WTC11 (cell line): ENCODE data around the gene CCDC69. TPM values are rescaled to one million over a fixed set of nuclear protein-coding genes. Genes with fewer than 3 reads are reported as not detected.
A peak's percentile ranks its signal among the peaks of the same experiment; 100 is the strongest.

Experiments used
- ATF2 ChIP-seq: sonication (generic); formaldehyde crosslinking; IDR thresholded peaks from 2 replicates; pipeline ENCODE4 v1.8.1; 2022; ENCODE audit warnings: low read depth, missing genetic modification reagents, borderline replicate concordance
- E2F5 ChIP-seq: sonication (generic); formaldehyde crosslinking; IDR thresholded peaks from 2 replicates; pipeline ENCODE4 v1.8.1; 2022; ENCODE audit warnings: mild to moderate bottlenecking, moderate library complexity, missing genetic modification reagents
- ETV6 ChIP-seq: sonication (generic); formaldehyde crosslinking; IDR thresholded peaks from 2 replicates; pipeline ENCODE4 v1.8.1; 2022; ENCODE audit warnings: mild to moderate bottlenecking, missing genetic modification reagents
- FOXJ3 ChIP-seq: sonication (generic); formaldehyde crosslinking; IDR thresholded peaks from 2 replicates; pipeline ENCODE4 v1.9.0; 2021; ENCODE audit warnings: missing genetic modification reagents, mild to moderate bottlenecking, borderline replicate concordance
- FOXP1 ChIP-seq: sonication (generic); formaldehyde crosslinking; IDR thresholded peaks from 2 replicates; pipeline ENCODE4 v1.8.0; 2022; ENCODE audit warnings: missing genetic modification reagents, mild to moderate bottlenecking, moderate library complexity, borderline replicate concordance
- FOXP4 ChIP-seq: sonication (generic); formaldehyde crosslinking; IDR thresholded peaks from 2 replicates; pipeline ENCODE4 v1.8.0; 2022; ENCODE audit warnings: mild to moderate bottlenecking, missing genetic modification reagents
- GABPB1 ChIP-seq: sonication (generic); formaldehyde crosslinking; IDR thresholded peaks from 2 replicates; pipeline ENCODE4 v1.8.1; 2023; ENCODE audit warnings: mild to moderate bottlenecking, missing genetic modification reagents
- MAX ChIP-seq: sonication (generic); formaldehyde crosslinking; IDR thresholded peaks from 2 replicates; pipeline ENCODE4 v1.8.0; 2022; ENCODE audit warnings: mild to moderate bottlenecking, missing genetic modification reagents
- NFE2L1 ChIP-seq: sonication (generic); formaldehyde crosslinking; IDR thresholded peaks from 2 replicates; pipeline ENCODE4 v1.8.1; 2023; ENCODE audit warnings: missing genetic modification reagents
- NFYB ChIP-seq: sonication (generic); formaldehyde crosslinking; conservative IDR thresholded peaks from 2 replicates; pipeline ENCODE4 v1.8.0; 2022; ENCODE audit warnings: low read depth, missing genetic modification reagents
- NR3C1 ChIP-seq: sonication (generic); formaldehyde crosslinking; conservative IDR thresholded peaks from 2 replicates; pipeline ENCODE4 v1.8.1; 2023; ENCODE audit warnings: low read depth, mild to moderate bottlenecking, missing genetic modification reagents
- SP1 ChIP-seq: sonication (generic); formaldehyde crosslinking; conservative IDR thresholded peaks from 2 replicates; pipeline ENCODE4 v1.8.1; 2022; ENCODE audit warnings: missing genetic modification reagents
- TEAD1 ChIP-seq: sonication (generic); formaldehyde crosslinking; IDR thresholded peaks from 2 replicates; pipeline ENCODE4 v1.8.0; 2022; ENCODE audit warnings: mild to moderate bottlenecking, missing genetic modification reagents
- USF1 ChIP-seq: sonication (generic); formaldehyde crosslinking; IDR thresholded peaks from 2 replicates; pipeline ENCODE4 v1.8.0; 2022; ENCODE audit warnings: mild to moderate bottlenecking, missing genetic modification reagents
- ZNF121 ChIP-seq: sonication (generic); formaldehyde crosslinking; IDR thresholded peaks from 2 replicates; pipeline ENCODE4 v1.8.0; 2023; ENCODE audit warnings: missing genetic modification reagents
- ZNF263 ChIP-seq: sonication (generic); formaldehyde crosslinking; IDR thresholded peaks from 2 replicates; pipeline ENCODE4 v1.8.1; 2022; ENCODE audit warnings: low read depth, mild to moderate bottlenecking, moderate library complexity, missing genetic modification reagents
- ZNF423 ChIP-seq: fragments of 250-450 bp; sonication (Bioruptor Pico); IDR thresholded peaks from 2 replicates; pipeline ENCODE4 v2.1.2; 2022; ENCODE audit warnings: mild to moderate bottlenecking, moderate library complexity
- total RNA-seq: library from RNA; stranded (reverse); gene quantifications from 3 replicates; pipeline ENCODE4 v1.2.3, GENCODE V29; 2021
- TF ChIP-seq, protein P1 (sequence below): sonication (generic); formaldehyde crosslinking; IDR thresholded peaks from 2 replicates; pipeline ENCODE4 v1.8.1; 2023; ENCODE audit warnings: mild to moderate bottlenecking, missing genetic modification reagents, borderline replicate concordance
- TF ChIP-seq, protein P2 (sequence below): fragments of 250-450 bp; sonication (Bioruptor Pico); IDR thresholded peaks from 2 replicates; pipeline ENCODE4 v1.8.0; 2021; ENCODE audit warnings: mild to moderate bottlenecking
- TF ChIP-seq, protein P3 (sequence below): sonication (generic); formaldehyde crosslinking; IDR thresholded peaks from 2 replicates; pipeline ENCODE4 v1.8.1; 2023; ENCODE audit warnings: mild to moderate bottlenecking, missing genetic modification reagents
- TF ChIP-seq, protein P4 (sequence below): fragments of 250-450 bp; sonication (Bioruptor Pico); IDR thresholded peaks from 2 replicates; pipeline ENCODE4 v1.9.0; 2021; ENCODE audit warnings: moderate library complexity, mild to moderate bottlenecking, inconsistent platforms, borderline replicate concordance

Gene CCDC69
- total RNA-seq, 1 experiment from 2014 or later = 12.4 TPM

DNA sequence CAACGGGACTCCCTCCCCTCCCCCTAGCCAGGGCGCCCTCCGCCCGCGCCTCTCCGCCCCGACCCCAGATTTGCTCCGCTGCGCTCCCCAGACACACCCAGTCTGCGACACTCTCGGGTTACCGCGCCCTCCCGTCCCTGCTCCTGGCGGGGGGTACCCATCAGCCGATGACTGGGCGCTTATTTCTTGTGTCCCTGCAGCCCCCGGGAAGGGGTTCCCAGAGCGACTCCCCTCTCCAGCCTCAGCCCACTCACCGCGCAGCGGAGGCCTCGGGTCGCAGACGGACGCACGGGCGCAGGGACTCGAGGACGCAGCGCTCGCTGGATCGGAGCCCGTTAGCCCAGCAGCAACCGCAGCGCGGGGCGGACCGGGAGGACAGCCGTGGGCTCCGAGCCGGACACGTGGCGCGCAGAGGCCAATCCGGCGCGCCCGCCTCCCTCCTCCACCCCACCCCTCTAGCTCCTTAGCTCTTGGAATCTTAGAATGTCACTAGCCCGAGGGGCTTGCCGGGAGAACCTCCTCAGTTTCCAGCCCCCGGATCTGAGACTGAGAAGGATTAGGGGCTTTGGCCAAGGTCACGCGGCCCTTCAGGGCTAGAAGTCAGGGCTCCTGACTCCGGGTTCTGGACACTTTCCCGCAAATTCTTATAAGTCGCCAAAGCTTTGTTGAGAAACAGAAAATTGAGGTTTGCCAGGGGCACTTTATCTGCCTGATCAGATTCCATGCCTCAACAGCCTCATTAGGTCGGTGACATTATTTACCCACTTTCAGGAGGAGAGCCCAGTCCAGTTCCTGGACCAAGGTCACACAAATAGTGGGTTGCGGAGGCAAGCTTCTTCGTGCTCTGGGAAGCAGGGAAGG lies 66.2 kb downstream of the CCDC69 start, which contains the start of gene ANXA6 (continued):
- TF ChIP-seq, protein P1, sequence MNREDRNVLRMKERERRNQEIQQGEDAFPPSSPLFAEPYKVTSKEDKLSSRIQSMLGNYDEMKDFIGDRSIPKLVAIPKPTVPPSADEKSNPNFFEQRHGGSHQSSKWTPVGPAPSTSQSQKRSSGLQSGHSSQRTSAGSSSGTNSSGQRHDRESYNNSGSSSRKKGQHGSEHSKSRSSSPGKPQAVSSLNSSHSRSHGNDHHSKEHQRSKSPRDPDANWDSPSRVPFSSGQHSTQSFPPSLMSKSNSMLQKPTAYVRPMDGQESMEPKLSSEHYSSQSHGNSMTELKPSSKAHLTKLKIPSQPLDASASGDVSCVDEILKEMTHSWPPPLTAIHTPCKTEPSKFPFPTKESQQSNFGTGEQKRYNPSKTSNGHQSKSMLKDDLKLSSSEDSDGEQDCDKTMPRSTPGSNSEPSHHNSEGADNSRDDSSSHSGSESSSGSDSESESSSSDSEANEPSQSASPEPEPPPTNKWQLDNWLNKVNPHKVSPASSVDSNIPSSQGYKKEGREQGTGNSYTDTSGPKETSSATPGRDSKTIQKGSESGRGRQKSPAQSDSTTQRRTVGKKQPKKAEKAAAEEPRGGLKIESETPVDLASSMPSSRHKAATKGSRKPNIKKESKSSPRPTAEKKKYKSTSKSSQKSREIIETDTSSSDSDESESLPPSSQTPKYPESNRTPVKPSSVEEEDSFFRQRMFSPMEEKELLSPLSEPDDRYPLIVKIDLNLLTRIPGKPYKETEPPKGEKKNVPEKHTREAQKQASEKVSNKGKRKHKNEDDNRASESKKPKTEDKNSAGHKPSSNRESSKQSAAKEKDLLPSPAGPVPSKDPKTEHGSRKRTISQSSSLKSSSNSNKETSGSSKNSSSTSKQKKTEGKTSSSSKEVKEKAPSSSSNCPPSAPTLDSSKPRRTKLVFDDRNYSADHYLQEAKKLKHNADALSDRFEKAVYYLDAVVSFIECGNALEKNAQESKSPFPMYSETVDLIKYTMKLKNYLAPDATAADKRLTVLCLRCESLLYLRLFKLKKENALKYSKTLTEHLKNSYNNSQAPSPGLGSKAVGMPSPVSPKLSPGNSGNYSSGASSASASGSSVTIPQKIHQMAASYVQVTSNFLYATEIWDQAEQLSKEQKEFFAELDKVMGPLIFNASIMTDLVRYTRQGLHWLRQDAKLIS (CRISPR knock-in tag) = no peak
- TF ChIP-seq ZNF423 (CRISPR knock-in tag) (peak; percentile 46; the same call in 1 of the 2 replicates), NFE2L1 (CRISPR knock-in tag) (peak; percentile 86), FOXJ3 (CRISPR knock-in tag) (no peak), MAX (CRISPR knock-in tag) (peak; percentile 83), GABPB1 (CRISPR knock-in tag) (no peak), ATF2 (no peak), USF1 (CRISPR knock-in tag) (peak; percentile 98), NR3C1 (CRISPR knock-in tag) (no peak), ZNF121 (CRISPR knock-in tag) (no peak), TEAD1 (peak; percentile 62; the same call in 1 of the 2 replicates), ETV6 (CRISPR knock-in tag) (peak; percentile 92), FOXP1 (CRISPR knock-in tag) (peak; percentile 68; the same call in 1 of the 2 replicates), NFYB (CRISPR knock-in tag) (peak; percentile 84), E2F5 (CRISPR knock-in tag) (peak; percentile 56), SP1 (CRISPR knock-in tag) (peak; percentile 73), ZNF263 (CRISPR knock-in tag) (peak; percentile 30; the same call in 1 of the 2 replicates), FOXP4 (CRISPR knock-in tag) (peak; percentile 62; the same call in 1 of the 2 replicates)
- TF ChIP-seq, protein P2, sequence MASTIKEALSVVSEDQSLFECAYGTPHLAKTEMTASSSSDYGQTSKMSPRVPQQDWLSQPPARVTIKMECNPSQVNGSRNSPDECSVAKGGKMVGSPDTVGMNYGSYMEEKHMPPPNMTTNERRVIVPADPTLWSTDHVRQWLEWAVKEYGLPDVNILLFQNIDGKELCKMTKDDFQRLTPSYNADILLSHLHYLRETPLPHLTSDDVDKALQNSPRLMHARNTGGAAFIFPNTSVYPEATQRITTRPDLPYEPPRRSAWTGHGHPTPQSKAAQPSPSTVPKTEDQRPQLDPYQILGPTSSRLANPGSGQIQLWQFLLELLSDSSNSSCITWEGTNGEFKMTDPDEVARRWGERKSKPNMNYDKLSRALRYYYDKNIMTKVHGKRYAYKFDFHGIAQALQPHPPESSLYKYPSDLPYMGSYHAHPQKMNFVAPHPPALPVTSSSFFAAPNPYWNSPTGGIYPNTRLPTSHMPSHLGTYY (CRISPR knock-in tag) = no peak
- TF ChIP-seq, protein P3, sequence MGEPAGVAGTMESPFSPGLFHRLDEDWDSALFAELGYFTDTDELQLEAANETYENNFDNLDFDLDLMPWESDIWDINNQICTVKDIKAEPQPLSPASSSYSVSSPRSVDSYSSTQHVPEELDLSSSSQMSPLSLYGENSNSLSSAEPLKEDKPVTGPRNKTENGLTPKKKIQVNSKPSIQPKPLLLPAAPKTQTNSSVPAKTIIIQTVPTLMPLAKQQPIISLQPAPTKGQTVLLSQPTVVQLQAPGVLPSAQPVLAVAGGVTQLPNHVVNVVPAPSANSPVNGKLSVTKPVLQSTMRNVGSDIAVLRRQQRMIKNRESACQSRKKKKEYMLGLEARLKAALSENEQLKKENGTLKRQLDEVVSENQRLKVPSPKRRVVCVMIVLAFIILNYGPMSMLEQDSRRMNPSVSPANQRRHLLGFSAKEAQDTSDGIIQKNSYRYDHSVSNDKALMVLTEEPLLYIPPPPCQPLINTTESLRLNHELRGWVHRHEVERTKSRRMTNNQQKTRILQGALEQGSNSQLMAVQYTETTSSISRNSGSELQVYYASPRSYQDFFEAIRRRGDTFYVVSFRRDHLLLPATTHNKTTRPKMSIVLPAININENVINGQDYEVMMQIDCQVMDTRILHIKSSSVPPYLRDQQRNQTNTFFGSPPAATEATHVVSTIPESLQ (CRISPR knock-in tag) = no peak
- TF ChIP-seq, protein P4, sequence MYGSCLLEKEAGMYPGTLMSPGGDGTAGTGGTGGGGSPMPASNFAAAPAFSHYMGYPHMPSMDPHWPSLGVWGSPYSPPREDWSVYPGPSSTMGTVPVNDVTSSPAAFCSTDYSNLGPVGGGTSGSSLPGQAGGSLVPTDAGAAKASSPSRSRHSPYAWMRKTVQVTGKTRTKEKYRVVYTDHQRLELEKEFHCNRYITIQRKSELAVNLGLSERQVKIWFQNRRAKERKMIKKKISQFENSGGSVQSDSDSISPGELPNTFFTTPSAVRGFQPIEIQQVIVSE (CRISPR knock-in tag) = no peak
- TF ChIP-seq, all 79 proteins: peak for 20
